Esophagus muscularis mucosa (tissue), 3 donors: Measurements from ENCODE around the gene ZMIZ1.

Experiments
- CTCF ChIP-seq, 3 experiments: fragments of 200-600 bp in 2 of 3; fragments of 450-650 bp in 1 of 3; sonication (generic) in 2 of 3; IDR thresholded peaks; one replicate each; pipeline ENCODE4 v1.5.1; 2017 to 2019; ENCODE audit warnings: antibody characterized with exemption in 3 of 3, mild to moderate bottlenecking in 2 of 3, moderate library complexity in 1 of 3
- POLR2A ChIP-seq: fragments of 450-650 bp; IDR thresholded peaks from one replicate; pipeline ENCODE4 v1.6.1; 2017; ENCODE audit warnings: antibody characterized with exemption, moderate library complexity, mild to moderate bottlenecking, low read depth

DNA sequence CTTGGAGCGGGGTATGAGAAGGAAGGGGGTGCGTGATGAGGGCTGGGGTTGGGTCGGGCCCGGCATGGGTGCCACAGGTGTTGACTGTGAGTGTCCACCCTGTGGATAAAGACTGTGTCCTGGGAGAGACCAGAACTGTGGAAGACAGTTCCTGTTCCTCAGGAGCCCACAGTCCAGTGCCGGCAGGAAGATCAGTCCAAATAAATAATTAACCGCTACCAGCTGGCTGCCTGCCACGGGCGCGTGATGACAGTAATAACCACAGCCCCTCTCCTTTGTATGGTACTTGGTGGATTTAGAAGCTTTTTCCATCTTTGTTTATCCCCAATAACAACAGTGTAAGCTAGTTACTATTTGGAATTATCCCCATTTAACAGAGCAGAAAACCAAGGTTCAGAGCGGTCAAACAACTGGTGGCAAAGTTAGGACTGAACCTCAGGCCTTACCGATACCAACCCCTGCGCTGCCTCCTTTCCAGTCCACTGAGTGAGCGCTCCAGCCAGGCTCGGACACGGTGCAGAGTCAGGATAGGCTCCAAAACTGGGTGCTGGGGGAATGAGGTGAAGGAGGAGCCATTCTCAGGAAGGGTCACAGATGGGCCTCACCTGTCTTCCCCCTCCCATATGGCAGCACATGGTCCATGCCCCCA is 5.1 kb downstream of the ZMIZ1 start:
- TF ChIP-seq CTCF (IDR thresholded peaks at IDR 0.05) (no peak), POLR2A (no peak)
